Stimulated activated CD4-positive, alpha-beta T cell treated with anti-CD3 and anti-CD28 coated beads, Interleukin-12 subunit alpha, Interleukin-12 subunit beta, amount 100 ng/mL, for 4 hours (primary cell): ENCODE data around the gene MYH3.

Source experiments
- DNase-seq: peaks from one replicate; pipeline ENCODE4 v3.0.0-alpha.2; 2020

Gene MYH3

DNA sequence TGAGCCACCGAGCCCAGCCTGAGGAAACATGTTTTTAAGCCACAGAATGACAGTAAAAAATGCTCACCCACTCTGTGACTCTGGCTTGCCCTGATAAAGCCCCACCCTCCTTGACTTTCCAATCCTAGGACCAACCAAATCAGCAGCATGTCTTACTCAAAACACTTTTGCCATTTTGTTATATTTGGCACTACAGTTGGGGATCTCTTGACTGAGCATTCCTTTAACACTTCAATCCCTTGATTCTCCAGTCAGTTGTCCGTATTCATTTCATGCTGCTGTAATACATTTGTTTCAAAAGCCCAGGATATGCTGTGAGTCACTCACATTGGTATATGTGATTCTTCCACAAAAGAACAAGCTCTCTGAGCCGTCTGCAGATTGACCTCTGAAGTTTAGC, 8.2 kb downstream of the MYH3 start:
- no peak for DNase-seq

DNA sequence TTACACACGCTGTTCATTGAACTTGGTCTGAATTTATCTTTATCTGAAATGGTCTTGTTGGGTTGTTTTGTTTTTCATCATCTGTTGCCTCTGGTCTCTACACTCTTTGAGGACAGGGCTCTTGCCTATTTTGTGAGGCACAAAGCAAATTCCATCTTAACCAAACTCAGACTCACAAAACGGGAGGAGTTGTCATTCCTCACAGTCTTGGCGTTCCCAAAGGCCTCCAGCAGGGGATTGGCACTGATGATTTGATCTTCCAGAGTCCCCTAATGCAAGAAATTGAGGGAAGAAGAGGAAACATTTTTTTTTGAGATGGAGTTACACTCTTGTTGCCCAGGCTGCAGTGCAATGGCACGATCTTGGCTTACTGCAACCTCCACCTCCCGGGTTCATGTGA, 8.7 kb downstream of the MYH3 start:
- no peak for DNase-seq

DNA sequence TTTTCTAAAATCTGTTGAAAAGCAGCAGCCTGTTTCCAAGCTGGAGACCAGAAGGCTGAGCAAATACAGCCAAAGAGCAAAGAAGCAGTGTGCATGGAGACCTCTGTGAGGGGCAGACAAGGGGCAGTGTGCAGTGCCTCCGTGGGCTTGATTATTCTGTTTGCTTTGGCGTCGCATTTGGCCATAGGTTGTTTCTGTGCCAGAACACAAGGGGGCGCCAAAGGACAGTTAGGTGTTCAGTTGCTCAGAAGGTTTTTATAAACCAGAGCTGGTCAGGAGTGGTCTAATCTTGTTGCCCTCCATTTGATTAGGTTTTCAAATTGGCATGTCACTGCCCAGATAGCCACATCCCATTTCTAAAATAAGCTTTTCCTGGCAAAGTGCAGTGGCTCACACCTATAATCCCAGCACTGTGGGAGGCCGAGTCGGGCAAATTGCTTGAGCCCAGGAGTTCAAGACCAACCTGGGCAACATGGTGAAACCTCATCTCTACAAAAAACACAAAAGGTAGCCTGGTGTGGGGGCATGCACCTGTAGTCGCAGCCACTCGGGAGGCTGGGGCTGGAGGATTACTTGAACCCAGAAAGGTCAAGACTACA, 10.6 kb downstream of the MYH3 start:
- DNase-seq = peak; percentile 73

DNA sequence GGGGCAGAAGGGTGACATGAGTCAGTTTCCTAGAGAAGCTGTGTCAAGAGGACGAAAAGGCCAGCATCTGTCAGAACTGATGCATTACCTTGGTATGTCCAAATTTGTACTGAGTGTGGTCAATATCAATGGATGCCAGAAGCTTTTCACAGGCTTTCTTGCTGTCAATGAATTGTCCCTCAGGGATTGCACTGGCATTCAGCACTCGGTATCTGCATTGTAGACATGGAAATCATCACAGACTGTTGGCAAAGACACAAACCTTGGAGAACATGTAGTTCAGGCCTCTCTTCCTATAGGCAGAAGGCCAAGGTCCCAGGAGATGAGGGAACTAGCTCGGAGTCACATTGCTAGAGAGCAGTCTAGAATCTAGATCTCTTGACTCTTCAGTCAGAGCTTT, 16.6 kb downstream of the MYH3 start:
- DNase-seq = no peak

DNA sequence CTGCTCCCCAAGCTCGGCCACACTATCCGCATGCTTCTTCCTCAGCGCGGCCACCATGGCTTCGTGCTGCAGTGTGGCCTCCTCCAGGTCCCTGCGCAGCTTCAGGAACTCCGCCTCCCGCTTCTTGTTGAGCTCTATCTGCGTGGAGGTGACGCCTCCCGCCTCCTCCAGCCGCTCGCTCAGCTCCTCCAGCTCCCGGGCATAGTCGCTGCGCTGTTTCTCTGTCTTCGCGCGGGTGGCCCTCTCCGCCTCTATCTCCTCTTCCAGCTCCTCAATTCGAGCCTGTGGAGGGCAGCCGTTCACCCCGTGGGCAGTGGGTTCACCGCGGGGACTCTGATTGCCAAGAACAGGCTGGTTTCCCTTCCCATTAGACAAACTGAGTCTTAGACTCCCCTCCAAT, 19.0 kb downstream of the MYH3 start:
- no peak for DNase-seq

DNA sequence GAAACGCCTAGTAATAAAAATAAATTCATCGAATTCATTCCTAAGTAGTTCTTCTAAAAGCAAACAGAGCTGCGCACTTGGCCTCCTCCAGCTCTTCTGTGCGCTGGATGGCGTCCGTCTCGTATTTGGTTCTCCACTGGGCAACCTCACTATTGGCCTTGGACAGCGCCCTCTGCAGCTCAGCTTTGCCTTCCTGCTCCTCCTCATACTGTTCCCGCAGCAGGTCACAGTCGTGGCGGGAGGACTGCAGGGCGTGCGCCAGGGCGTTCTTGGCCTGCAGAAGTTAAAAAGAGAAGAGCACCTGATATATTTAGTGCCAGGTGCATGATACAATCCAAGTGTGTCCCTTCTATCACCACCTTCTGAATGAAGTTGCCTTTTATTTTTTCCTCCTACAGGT, 21.8 kb downstream of the MYH3 start:
- no peak for DNase-seq

DNA sequence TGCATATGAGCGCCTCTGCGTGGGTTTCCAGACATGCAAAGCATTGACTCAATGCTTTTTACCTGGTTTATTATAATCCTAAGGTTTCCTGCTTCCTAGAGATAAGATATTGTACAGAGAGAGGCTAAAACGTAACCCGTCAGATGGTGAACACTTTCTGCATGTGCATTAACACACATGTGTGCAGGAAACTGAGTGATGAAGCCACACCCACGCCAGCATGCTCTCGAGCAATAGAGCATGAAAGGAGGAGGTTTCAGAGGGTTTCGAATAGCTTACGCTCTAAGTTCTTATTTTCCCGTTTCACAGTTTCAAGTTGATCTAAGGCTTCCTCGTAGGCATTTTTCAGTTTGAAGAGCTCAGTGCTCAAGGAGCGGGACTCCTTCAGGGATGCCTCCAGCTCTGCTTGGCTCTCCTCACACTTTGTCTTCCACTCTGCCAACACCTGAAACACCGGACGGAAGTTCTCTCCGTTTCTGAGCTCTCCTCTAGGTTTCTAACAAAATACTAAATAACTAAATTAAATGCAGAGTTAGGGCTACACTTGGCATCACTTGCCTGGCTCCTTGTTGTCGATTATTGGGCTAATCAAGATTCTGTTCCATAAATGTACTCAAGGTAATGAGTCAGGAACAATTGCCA, 23.2 kb downstream of the MYH3 start:
- no peak for DNase-seq

DNA sequence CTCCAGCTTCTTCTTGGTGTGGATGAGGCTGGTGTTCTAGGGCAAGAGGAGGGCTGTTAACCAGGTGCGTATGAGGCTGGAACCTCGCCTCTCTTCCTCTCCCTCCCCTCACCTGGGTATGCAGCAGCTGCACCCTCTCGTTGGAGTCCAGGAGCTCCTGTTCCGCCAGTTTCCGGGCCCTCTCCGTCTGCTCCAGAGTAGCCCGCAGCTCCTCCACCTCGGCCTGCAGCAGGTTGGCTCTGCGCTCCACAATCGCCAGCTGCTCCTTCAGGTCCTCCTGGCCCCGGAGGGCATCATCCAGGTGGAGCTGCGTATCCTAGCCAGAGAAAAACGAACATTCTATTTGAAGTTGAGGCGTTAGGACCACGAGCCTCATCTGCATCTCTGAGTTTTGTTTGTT, 25.4 kb downstream of the MYH3 start:
- DNase-seq = no peak

DNA sequence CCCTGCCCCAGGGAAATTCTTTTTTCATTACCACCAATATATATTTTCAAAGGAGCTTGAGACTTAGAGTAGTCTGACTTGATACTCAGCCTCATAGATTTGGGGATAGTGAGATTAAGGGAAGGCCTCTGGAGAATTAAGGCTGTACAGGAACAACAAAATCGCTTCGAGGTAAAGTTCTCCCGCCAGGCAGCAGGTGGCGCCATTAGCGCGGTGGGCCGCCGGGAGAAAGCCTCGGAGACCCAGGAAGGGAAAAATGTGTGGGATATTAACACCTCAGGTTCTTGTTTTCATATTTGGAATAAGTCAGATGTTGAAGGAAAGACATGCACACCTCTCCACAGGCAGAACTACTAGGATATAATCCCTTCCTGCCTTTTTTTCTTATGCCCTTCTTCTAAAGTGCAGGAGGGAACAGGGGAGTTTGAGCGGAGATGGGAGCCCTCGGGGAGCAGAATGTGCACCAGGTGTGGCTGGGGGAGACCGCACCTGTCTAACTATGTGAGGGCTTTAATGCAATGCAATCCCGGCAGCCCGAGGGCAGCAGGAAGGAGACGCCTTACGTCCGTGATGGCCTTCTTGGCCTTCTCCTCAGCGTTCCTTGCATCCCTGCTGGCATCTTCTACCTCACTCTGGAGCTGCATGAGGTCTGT, 25.9 kb downstream of the MYH3 start:
- DNase-seq = peak; percentile 21

DNA sequence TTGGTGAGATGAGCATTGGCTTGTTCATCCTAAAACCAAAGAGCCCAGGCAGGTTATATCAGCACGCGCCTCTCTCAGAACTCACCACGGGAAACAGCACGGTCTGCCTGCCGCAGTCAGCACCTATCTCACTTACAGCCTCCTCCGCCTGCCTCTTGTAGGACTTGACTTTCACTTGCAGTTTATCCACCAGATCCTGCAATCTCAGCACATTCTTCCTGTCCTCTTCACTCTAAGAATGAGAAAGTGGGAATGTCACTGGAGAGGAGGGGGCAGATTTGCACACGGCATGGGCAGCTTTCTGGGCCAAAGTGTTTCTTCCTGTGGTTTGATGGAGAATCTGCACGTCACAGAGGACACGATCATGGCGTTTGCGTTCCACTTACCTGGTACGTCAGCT, 27.4 kb downstream of the MYH3 start:
- no peak for DNase-seq

DNA sequence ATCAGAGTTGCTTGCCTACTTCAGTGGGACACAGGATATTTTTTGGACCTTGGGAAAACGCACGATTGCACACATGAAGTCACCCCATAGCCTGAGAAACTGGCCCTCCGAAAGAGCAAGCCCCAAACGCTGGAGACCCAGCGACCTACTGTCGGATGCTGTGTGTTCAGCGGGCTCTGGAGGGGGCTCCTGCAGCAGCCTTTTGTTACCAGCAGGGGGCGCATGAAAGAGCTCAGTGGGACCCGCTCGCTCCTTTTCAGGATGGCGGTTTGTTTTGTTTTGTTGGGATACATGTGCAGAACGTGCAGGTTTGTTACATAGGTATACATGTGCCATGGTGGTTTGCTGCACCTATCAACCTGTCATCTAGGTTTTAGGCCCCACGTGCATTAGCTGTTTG, 28.4 kb downstream of the MYH3 start:
- no peak for DNase-seq

DNA sequence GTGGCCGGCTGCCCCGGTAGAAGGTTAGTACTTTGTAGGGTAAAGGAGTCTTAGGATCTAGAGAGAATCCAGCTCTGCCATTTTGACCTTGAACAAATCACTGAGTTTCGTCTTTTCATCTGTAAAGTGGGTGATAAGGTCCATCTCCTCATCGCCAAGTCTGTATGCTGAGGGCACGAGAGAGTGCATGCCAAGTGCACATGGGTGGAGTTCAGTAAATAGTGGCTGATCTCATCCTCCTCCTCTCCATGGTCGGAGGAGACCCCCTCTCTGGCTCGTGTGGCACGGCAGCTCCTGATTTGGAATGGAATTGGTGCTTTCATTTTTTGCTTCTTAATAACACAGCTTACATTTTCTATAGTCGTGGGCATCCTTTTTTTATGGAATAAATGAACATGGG, 30.7 kb downstream of the MYH3 start:
- no peak for DNase-seq

DNA sequence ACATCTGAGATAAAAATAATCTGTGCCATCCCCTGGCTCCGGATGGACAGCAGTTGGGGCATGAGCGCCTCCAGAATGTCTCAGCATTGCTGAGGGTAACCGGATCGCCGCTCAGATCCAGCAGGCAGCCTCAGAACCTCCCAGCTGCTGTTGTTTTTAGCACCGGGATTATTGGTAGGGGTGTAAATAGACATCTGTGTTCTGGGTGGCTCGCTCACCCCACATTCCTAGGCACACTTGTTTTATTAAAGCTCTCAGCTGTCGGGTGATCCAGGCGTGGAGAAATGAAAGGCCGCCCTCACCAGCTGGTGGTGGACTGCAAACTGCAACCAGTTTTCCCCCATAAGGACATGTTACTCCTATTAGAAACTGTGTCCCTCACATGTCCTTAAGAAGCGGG, 32.1 kb downstream of the MYH3 start:
- no peak for DNase-seq

DNA sequence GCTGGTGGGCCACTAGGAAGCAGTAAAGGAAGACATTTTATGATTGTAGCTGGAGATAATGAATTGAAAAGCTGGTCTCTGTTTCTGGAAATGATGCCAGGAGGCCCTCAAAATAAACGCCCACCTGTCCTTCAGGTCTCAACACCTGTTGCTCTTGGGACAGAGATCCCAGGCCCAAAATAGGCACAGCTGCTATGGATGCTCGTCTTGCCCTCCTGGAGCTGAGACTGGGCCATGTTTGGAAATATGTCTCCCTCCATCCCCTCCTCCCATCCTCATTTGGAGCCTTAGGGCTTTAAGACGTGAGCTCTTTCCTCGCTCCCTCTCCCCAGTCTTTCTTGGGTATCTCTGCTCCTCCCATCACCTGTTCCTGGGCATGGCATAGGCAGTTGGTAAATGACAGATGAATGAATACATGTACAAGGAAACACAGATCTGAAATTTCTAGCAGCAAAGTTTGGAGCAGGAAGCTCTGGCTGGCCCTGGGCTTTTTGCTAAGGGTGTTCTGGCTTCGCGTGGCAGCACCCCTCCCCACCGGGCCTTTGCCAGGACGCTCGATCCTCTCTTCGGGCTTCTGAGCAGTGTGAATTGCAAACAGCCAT, 33.3 kb downstream of the MYH3 start:
- no peak for DNase-seq

DNA sequence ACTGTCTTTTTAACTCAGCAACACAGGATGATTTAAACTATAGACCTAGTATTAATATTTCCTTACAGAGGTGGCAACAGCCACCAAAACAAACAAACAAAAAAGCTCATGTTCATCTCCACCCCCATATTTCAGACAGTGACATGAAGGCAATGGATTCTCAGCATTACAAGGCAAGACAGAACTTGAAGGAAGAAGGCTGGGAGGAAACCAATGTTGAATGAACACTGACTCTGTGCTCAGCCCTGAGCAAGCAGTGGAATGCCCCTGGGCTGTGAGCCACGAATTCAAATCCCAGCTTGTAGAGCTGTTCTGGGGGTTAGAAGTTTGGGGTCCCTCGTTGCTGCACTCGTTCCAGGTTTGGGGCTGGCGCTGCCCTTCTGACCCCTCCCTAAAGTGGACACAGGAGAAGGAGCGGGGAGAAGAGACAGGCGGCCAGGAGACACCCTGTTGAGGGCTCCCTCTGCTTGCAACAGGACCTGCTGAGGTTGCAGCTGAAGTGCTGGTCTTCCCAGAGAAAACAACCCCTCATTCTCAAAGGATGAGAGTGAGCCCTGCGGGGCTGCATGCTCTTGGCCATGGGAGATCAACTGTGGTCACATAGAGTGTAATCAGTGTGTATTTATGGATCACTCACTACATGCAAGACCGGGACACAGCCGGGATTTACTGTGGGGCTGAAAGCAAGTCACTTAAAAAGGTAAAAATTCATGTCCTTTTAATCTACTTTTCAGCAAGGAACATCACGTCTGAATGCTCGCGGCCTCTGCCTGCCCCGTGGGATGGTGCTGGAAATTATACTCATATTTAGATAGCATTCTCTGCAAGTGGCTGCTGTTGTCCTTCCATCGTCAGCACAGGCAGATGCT, 34.3 kb downstream of the MYH3 start:
- DNase-seq = no peak

DNA sequence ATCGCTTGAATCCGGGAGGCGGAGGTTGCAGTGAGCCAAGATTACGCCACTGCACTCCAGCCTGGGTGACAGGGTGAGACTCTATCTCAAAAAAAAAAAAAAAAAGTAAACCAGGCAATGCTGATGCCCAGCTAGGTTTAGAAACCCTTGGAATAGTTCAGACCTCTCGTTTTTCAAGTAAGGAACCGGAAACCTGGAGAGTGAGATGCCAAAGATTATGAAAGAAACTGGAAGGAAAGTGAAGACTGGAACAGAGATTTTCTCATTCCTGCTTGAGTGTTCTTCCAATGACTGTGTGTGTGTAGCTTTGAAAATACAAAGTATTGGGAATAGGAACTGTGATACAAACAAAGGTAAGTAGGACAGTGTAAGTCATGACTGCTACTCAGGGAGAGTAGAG, 35.7 kb downstream of the MYH3 start:
- no peak for DNase-seq

DNA sequence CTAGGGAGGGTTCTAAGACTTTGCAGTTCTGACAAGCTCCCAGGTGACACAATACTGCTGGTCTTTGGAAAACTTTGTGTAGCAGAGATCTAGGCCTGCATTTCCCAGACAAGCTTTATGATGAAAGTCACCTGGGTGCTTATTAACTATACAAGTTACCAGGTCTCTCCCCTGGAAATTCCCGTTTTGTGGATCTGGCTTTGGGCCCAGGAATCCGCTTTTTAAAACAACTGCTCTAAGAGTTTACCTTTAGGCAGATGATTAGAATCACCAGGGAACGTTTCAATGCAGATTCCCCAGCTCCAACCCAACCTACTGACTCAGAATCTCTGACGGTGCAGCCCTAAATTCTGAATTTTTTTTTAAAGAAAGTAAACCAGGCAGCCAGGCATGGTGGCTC, 36.3 kb downstream of the MYH3 start:
- DNase-seq = no peak

DNA sequence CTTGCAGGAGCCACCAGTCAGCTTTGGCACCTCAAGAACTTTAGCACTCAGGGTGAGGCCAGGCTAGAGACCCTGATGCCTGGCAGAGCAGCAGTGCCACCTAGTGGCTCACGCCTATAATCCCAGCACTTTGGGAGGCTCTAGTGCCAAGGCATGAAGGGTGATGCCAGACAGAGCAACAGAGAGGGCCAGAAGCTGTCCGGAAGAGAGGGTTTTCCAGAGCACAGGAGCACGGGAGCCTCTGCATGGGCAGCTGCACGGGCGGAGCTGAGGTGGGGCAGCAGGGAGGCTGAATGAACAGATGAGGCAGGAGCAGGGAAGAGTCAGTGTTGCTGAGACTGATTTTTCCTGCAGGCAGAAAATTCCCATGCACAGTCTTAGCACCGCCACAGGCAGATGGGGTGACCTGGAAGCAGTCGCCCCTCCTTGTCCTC, 38.9 kb downstream of the MYH3 start:
- DNase-seq = peak; percentile 46

DNA sequence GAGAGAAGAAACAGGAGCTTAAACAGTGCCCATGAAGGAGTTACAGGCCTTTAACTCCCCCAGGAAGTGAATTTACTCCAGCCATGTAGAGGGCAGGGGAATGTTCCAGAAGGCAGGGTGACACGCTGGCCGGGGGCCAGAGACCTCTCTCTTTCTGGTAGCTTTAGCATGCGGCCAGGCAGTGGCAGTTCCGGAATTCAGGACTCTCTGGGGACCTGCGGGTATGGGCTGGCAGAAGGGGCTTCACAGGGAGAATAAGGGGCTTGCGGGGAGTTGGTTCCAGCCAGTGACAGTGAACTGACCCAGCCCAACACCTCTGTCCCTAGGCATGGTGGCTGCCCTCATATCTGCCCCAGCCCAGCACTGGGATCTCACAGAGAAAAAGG, 40.0 kb downstream of the MYH3 start:
- DNase-seq = no peak

DNA sequence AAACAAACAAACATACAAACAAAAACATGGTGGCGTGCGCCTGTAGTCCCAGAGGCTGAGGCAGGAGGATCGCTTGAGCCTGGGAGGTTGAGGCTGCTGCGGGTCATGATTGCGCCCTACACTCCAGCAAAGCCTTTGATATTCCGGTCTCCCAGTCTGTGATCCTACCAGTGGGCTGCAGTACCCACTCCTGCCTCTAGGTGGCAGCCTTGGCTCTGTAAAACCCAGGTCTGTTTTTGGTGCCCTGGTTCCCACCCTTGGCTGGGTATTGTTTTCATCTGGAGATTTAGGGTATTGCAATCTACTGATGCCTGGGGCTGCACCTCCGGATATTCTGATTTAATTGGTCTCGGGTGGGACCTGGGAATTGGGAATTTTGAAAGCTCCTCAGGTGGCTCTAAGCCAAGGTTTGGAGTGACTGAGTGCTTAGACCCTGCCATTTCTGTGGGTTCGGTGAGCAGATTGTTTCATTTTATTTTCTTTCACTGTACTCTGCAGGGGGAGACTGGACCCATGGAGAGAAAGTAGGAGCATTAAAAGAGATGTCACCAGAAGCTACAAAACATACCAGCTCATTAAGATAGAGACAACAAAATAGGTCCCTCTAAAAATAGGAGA, 40.5 kb downstream of the MYH3 start:
- DNase-seq = peak; percentile 68

DNA sequence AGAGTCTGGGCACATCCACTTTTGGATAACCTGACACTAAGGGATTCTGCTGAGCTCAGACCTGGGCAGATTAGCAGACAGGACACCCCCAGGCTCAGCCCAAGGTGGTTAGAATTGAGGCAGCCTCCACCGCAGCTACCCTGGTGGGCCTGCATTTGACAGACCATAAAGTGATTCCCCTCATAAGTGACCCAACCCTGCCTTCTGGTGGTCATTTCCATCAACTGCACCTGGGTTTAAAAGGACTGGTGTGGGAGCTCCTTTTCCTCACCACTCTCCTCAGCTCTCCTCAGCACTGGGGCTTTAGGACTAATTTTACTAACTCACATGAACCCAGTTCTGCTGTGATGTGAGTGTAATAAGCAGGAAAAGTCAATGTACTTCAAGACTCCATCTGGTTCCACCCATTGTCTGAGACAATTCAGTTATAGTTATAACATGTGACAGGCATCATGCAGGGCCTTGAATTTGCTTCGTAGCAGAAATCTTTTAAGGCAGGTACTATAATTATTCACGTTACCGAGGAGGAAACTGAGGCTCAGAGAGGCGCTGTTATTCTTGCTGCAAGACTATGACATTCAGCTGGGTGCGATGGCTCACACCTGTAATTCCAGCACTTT, 42.5 kb downstream of the MYH3 start:
- DNase-seq = no peak

DNA sequence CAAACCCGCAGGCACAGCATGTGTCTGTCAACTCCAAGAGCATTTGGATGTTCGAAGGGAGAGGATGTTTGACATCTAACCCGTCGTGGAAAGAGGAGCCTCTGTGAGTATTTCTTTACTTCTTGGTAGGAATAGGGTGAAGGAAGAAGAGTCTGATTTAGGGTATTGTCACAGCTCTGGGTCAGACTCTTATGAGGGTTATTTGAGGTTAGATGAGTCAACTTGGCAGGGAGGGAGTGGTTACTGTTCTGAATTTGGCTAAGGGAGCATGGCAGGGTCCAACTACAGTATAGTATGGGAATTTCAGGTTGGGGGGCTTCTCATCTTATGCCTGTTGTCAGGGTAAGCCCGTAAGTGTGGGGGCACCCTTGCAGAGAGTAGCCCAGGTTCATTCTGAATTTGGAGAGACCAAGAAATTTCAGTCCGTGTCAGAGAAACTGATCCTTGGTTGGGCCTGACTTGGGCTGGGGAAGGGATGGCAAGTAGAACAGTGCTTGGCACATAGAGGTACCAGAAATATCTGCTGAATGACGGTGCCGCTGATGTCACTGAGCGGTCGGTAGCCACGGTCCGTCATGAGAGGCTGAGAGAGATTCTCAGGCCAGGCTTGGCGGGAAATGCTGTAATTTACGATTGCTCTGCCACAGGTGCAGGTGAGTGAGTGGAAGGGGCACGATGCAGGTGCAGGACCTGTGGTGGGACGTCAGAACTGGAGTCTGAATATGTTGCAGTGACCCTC, 43.2 kb downstream of the MYH3 start:
- no peak for DNase-seq
